GM12878 (cell line): ENCODE data around the gene PLA2G4C.

Experiments
- MXI1 ChIP-seq: fragments of 150-350 bp; IDR thresholded peaks from 2 replicates; pipeline ENCODE4 v1.6.1; 2011; ENCODE audit warnings: low read depth, mild to moderate bottlenecking, inconsistent platforms, low read length, improper control_type of control experiment
- TF ChIP-seq, protein P1 (sequence below), 3 experiments: IDR thresholded peaks in 2 of 3; conservative IDR thresholded peaks in 1 of 3; 2 replicates each; pipeline ENCODE4 v1.5.1; 2011; ENCODE audit warnings: low read depth in 3 of 3, low read length in 3 of 3, mild to moderate bottlenecking in 3 of 3, control low read depth in 2 of 3, moderate library complexity in 2 of 3, inconsistent platforms in 1 of 3, mixed read lengths in 1 of 3; ENCODE audit not compliant: control insufficient read depth in 2 of 3, insufficient read depth in 1 of 3; ENCODE audit errors: extremely low read depth in 1 of 3

DNA sequence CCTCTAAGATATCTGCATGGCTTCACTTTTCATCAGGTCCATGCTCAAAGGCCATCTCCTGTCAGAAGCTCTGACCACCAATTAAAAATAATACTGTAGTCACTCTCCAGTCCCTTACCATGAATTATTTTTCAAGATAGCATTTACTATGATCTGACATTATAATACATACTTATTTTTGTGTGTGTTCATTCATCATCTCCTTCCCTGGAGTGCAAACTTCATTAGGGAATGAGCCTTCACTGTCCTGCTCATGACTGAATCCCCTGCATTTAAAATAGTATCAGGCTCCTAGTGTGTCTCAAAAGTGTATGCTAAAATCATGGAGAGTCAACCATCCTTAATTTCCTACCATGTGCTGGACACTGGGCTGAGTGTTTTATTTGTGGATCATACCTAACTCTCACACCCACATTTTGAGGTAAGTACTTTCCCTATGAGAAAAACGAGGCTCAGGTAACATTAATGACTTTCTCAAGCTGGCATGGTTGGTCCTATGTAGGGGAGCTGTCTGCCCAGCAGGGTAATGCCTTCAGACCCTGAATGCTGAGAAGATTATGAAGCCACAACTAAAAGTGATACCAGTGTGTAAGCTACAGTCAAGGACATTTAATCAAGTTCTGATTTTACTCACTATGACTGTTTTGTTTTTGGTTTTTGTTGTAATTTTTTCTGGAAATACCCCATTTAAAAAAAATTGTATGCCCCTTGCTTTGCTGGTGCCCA is 16.3 kb downstream of the PLA2G4C start:
- no peak for TF ChIP-seq MXI1
- TF ChIP-seq, protein P1, sequence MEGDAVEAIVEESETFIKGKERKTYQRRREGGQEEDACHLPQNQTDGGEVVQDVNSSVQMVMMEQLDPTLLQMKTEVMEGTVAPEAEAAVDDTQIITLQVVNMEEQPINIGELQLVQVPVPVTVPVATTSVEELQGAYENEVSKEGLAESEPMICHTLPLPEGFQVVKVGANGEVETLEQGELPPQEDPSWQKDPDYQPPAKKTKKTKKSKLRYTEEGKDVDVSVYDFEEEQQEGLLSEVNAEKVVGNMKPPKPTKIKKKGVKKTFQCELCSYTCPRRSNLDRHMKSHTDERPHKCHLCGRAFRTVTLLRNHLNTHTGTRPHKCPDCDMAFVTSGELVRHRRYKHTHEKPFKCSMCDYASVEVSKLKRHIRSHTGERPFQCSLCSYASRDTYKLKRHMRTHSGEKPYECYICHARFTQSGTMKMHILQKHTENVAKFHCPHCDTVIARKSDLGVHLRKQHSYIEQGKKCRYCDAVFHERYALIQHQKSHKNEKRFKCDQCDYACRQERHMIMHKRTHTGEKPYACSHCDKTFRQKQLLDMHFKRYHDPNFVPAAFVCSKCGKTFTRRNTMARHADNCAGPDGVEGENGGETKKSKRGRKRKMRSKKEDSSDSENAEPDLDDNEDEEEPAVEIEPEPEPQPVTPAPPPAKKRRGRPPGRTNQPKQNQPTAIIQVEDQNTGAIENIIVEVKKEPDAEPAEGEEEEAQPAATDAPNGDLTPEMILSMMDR (IDR thresholded peaks at IDR 0.05 in 2 of 3, conservative IDR thresholded peaks at IDR 0.05 in 1 of 3; ENCODE audit: control insufficient read depth in 2 of 3, extremely low read depth in 1 of 3, insufficient read depth in 1 of 3, low read depth in 3 of 3, low read length in 3 of 3) = no peak
